ENCODE measurements around the gene ATP10D. TPM values are rescaled to one million over a fixed set of nuclear protein-coding genes. Genes with fewer than 3 reads are reported as not detected.
A peak's percentile ranks its signal among the peaks of the same experiment; 100 is the strongest.
"Not testable (repeated sequence)": the region's sequence is repeated elsewhere in the genome, so short reads cannot be mapped to it uniquely, and the experiment has no call there.

ATP10D gene
- total RNA-seq, 8 experiments from 2014 or later, result 1.7 to 26.6 (median 10.3) TPM

DNA sequence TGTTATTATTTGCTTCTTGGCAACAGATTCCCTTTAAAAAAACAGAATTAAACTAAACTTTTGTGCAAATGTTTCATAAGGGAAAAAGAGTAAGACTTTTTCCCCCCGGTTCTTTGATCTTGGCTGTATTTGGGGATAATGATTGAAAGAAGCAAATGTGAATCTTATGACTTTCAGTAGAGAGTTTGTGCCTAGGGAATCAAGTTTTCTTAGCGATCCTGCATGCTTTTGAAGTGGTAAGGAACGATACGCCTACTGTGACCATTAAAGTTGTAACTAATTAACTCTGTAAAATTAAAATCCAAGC, 9.0 kb downstream of the ATP10D start:
- Histone ChIP-seq H3K4me3 (no peak overlapping the region), H3K4me1 (replicated peaks in 1 of 2) (no peaks in the 10 kb centered on the region), H3K27ac (no peak overlapping the region)
- WGBS, 10 experiments, result 0 to 96% (median 54%) methylated on average over 1 to 4 of the region's 4 CpGs
- in situ Hi-C loops (cut with MboI; ENCODE audit: low pct_unique_long_range_greater_than_20kb in 2 of 9, low sequenced_read_pairs in 9 of 9, unreplicated experiment in 9 of 9), result no loop called here
- no peak for ATAC-seq (replicated peaks in 6 of 8)

- Histone ChIP-seq H3K4me3 (no peak overlapping the region), H3K27ac (no peak overlapping the region), H3K4me1 (replicated peaks in 1 of 2) (no peaks in the 10 kb centered on the region)
- ATAC-seq (replicated peaks in 6 of 8), result no peak
- in situ Hi-C loops (cut with MboI; ENCODE audit: low pct_unique_long_range_greater_than_20kb in 2 of 9, low sequenced_read_pairs in 9 of 9, unreplicated experiment in 9 of 9), result no loop called here
- WGBS, 10 experiments, result 78 to 100% (median 90%) methylated on average over 1 to 6 of the region's 6 CpGs
Observed at GRCh38 chr4:47498899-47499298, 13.8 kb downstream of the ATP10D start.

DNA sequence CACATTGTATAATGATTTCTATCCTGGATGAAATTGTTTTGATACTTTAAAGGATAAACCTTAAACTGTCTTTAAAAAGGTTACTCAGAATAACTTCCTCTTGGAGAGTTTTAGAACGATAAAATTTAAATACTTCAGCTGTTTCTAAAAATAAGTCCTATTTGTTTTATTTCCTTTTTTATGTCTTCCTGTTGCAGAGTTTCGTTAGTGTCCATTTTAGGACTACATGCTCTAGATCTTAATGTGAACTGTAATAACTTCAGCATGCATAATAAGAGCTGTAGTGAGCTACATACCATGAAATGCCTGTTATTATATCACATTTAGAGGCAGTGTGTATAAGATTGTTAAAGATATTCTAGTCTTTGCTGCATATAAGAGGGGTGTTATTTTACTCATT, 14.6 kb downstream of the ATP10D start:
- H3K4me3 ChIP-seq, result no peak overlapping the region
- peak in 1 of 8 experiments; percentile 29 for ATAC-seq (replicated peaks in 6 of 8)
- in situ Hi-C loops (cut with MboI; ENCODE audit: low pct_unique_long_range_greater_than_20kb in 2 of 9, low sequenced_read_pairs in 9 of 9, unreplicated experiment in 9 of 9), result no loop called here
- no peaks in the 10 kb centered on the region for H3K4me1 ChIP-seq (replicated peaks in 1 of 2)
- no peak overlapping the region for H3K27ac ChIP-seq
- 14 to 100% (median 89%) methylated on average over 1 to 2 of the region's 2 CpGs for WGBS, 10 experiments

DNA sequence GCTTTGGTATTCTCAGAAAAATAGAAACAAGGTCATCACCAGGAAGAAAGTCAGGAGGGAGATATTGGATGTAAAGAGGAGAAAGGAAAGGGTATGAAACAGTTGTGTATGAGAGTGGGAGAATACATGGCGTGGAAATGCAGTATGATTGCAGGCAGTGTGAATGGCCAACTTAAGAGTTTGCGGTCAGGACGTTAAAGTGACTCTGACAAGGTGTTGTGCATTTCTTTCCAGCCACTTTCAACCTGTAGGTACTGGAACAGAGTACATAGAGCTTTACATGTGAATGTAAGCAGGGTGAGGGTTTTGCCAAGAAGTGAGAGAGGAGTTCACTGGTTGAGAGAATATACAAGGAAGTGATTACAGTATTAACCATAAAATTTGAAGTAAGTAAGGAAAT, 15.7 kb downstream of the ATP10D start:
- 0 to 90% (median 47%) methylated on average over 1 to 3 of the region's 3 CpGs; no CpG with 5 or more reads in 2 of the 10 experiments for WGBS, 10 experiments
- ATAC-seq (replicated peaks in 6 of 8), result no peak
- in situ Hi-C loops (cut with MboI; ENCODE audit: low pct_unique_long_range_greater_than_20kb in 2 of 9, low sequenced_read_pairs in 9 of 9, unreplicated experiment in 9 of 9), result no loop called here

DNA sequence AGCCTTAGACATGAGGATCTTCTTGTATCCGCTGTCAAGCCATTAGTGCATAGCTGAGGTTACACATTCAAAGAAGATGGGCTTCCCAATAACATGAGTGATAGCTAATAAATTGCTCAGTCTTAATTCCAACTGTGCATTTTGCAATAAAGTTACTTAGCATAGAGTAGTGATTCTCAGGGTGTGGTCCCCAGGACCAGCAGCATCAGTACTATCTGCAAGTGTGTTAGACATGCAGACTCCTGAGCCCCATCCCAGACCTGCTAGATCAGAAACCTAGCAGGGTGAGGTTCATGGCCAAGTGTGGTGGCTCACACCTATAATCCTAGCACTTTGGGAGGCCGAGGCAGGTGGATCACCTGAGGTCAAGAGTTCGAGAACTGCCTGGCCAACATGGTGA, 20.1 kb downstream of the ATP10D start:
- Histone ChIP-seq H3K27ac (no peak overlapping the region), H3K4me1 (replicated peaks in 1 of 2) (peaks cover 2 to 4% of the 10 kb centered on the region in 2 donors), H3K4me3 (no peak overlapping the region)
- WGBS, 10 experiments, result 60 to 100% (median 80%) methylated on average over 1 to 3 of the region's 3 CpGs; no CpG with 5 or more reads in 2 of the 10 experiments
- peak in 3 of 8 experiments; percentile 53 to 85 (median 83) for ATAC-seq (replicated peaks in 6 of 8)
- in situ Hi-C loops (cut with MboI; ENCODE audit: low pct_unique_long_range_greater_than_20kb in 2 of 9, low sequenced_read_pairs in 9 of 9, unreplicated experiment in 9 of 9), result no loop called here

More for the DNA sequence above, 15.7 kb downstream of the ATP10D start:
- no peak overlapping the region for H3K4me3 ChIP-seq
- no peaks in the 10 kb centered on the region for H3K4me1 ChIP-seq (replicated peaks in 1 of 2)
- no peak overlapping the region for H3K27ac ChIP-seq

DNA sequence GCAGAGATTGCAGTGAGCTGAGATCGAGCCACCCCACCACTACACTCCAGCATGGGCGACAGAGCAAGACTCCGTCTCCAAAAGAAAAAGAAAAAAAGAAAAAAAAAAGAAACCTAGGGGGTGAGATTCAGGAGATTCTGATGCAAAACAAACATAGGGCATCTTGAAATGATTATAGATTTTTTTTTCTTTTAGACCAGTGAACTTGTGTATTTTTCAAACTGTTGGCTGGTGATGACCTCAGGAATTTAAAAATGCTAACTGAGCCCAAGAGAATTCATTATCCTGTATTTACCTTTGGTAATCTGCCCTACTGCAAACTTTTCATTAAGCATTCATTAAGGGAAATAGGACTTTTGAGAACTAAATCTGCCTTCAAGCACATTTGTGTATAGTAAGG, 20.6 kb downstream of the ATP10D start:
- peak in 1 of 8 experiments; percentile 53 for ATAC-seq (replicated peaks in 6 of 8)
- 33 to 100% (median 85%) methylated on average over 2 to 3 of the region's 3 CpGs; no CpG with 5 or more reads in 3 of the 10 experiments for WGBS, 10 experiments

GRCh38 chr4:47510506-47511143, 25.6 kb downstream of the ATP10D start:
- 0 to 86% (median 42%) methylated on average over 1 to 2 of the region's 2 CpGs; no CpG with 5 or more reads in 3 of the 10 experiments for WGBS, 10 experiments

More for the DNA sequence above, 20.6 kb downstream of the ATP10D start:
- H3K4me1 ChIP-seq (replicated peaks in 1 of 2), result peaks cover 3 to 6% of the 10 kb centered on the region in 2 donors
- no peak overlapping the region for H3K4me3 ChIP-seq
- H3K27ac ChIP-seq, result no peak overlapping the region
- in situ Hi-C loops (cut with MboI; ENCODE audit: low pct_unique_long_range_greater_than_20kb in 2 of 9, low sequenced_read_pairs in 9 of 9, unreplicated experiment in 9 of 9), result no loop called here

GRCh38 chr4:47513461-47513860, 28.4 kb downstream of the ATP10D start:
- Histone ChIP-seq H3K4me3 (no peak overlapping the region), H3K4me1 (replicated peaks in 1 of 2) (peaks cover 3 to 6% of the 10 kb centered on the region in 2 donors), H3K27ac (no peak overlapping the region)
- peak in 3 of 8 experiments; percentile 64 to 70 (median 67) for ATAC-seq (replicated peaks in 6 of 8)
- in situ Hi-C loops (cut with MboI; ENCODE audit: low pct_unique_long_range_greater_than_20kb in 2 of 9, low sequenced_read_pairs in 9 of 9, unreplicated experiment in 9 of 9), result no loop called here
- 11 to 89% (median 57%) methylated on average over 1 of the region's 1 CpG; no CpG with 5 or more reads in 3 of the 10 experiments for WGBS, 10 experiments

More at GRCh38 chr4:47510506-47511143, 25.6 kb downstream of the ATP10D start:
- Histone ChIP-seq H3K4me3 (no peak overlapping the region), H3K27ac (no peak overlapping the region), H3K4me1 (replicated peaks in 1 of 2) (peaks cover 3 to 6% of the 10 kb centered on the region in 2 donors)
- in situ Hi-C loops (cut with MboI; ENCODE audit: low pct_unique_long_range_greater_than_20kb in 2 of 9, low sequenced_read_pairs in 9 of 9, unreplicated experiment in 9 of 9), result no loop called here
- peak in 3 of 8 experiments; percentile 16 to 48 (median 40) for ATAC-seq (replicated peaks in 6 of 8)

DNA sequence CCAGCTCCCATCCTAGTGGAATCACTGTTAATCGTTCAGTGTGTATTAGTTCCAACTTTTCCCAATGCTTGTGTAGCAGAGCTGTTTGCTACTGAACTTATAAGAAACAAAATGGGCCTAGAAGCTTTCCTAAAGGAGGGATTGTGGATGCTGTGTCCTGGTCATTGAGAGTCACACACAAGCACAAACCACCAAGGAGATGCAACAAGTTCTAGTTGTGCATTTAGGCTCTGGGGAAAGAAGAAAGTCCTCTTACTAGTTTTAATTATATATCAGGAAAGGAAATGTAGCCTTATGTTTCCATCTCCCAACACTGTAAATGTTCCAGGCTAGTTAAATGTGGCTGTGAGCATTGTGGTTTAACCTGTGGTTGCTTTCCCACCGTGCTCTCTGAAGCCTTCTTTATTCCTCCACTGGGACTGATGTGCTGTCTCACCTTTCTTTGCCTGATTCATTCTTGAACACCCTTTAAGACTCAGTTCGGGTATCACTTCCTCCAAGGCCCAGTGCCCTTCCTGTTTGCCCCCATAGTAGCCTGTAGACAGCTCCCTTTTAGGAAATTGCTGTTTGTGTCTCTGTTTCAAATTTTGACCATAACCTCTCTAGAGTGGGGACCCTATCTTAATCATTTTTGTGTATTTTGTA, 34.3 kb downstream of the ATP10D start:
- WGBS, 10 experiments, result 48 to 100% (median 76%) methylated on average over 1 to 3 of the region's 3 CpGs; no CpG with 5 or more reads in 2 of the 10 experiments
- Histone ChIP-seq H3K27ac (no peak overlapping the region), H3K4me3 (no peak overlapping the region), H3K4me1 (replicated peaks in 1 of 2) (no peaks in the 10 kb centered on the region)
- no peak for ATAC-seq (replicated peaks in 6 of 8)
- in situ Hi-C loops (cut with MboI; ENCODE audit: low pct_unique_long_range_greater_than_20kb in 2 of 9, low sequenced_read_pairs in 9 of 9, unreplicated experiment in 9 of 9), result no loop called here

DNA sequence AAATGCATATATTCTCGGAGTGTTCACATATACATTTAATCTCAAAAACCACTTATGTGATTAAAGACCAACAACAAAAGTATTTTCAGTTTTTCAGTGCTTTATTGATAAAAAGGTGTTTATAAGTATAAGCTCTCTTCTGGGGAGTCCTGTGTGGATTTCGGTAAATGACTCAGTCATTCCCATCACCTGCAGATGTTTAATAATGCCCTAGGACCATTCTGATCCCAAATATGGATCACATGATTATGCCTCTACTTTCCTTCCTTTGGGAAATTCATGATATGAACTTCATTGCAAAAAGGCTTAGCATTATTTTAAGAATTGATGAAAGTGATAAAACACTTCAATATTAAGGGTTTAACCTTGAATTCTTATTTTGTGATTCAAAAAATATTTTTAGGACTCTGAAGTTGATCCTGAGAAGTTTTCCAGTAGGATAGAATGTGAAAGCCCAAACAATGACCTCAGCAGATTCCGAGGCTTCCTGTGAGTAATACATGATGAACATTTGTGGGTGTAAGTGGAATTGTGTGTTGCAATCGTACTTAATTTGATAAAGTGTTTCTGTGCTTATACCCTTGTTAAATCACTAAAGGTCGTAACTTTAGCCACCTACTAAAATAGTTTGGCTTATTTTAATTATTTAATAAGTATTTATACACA, 40.2 kb downstream of the ATP10D start:
- Histone ChIP-seq H3K4me3 (no peak overlapping the region), H3K27ac (no peak overlapping the region), H3K4me1 (replicated peaks in 1 of 2) (no peaks in the 10 kb centered on the region)
- in situ Hi-C loops (cut with MboI; ENCODE audit: low pct_unique_long_range_greater_than_20kb in 2 of 9, low sequenced_read_pairs in 9 of 9, unreplicated experiment in 9 of 9), result no loop called here
- peak in 2 of 8 experiments; percentile 91 to 94 for ATAC-seq (replicated peaks in 6 of 8)
- 18 to 100% (median 90%) methylated on average over 2 to 5 of the region's 5 CpGs; no CpG with 5 or more reads in 1 of the 10 experiments for WGBS, 10 experiments

- ATAC-seq (replicated peaks in 6 of 8), result no peak
- Histone ChIP-seq H3K4me1 (replicated peaks in 1 of 2) (no peaks in the 10 kb centered on the region), H3K4me3 (no peak overlapping the region), H3K27ac (no peak overlapping the region)
- in situ Hi-C loops (cut with MboI; ENCODE audit: low pct_unique_long_range_greater_than_20kb in 2 of 9, low sequenced_read_pairs in 9 of 9, unreplicated experiment in 9 of 9), result no loop called here
Observed at GRCh38 chr4:47526281-47526680, 41.2 kb downstream of the ATP10D start.

GRCh38 chr4:47528646-47529045, 43.6 kb downstream of the ATP10D start:
- in situ Hi-C loops (cut with MboI; ENCODE audit: low pct_unique_long_range_greater_than_20kb in 2 of 9, low sequenced_read_pairs in 9 of 9, unreplicated experiment in 9 of 9); ATAC-seq (replicated peaks in 6 of 8); H3K4me1 ChIP-seq (replicated peaks in 1 of 2); H3K27ac ChIP-seq; H3K4me3 ChIP-seq: not testable (repeated sequence)
- WGBS, 10 experiments, result 0 to 100% (median 47%) methylated on average over 1 to 3 of the region's 3 CpGs; no CpG with 5 or more reads in 2 of the 10 experiments

DNA sequence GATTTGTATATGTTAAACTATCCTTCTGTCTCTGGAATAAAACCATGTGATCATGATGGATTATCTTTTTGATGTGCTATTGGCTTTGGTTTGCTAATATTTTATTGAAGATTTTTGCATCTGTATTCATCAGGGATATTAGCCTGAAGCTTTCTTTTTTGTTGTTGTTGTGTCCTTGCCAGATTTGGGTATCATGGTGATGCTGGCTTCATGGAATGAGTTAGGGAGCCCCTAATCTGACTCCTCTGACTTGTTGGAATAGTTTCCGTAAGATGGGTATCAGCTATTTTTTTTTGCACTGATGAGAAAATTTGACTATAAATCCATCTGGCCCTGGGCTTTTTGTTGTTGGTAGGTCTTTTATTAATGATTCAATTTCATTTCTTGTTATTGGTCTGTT, 45.7 kb downstream of the ATP10D start:
- 80 to 100% (median 100%) methylated on average over 1 of the region's 1 CpG; no CpG with 5 or more reads in 3 of the 10 experiments for WGBS, 10 experiments
- no peaks in the 10 kb centered on the region for H3K4me1 ChIP-seq (replicated peaks in 1 of 2)
- no peak for ATAC-seq (replicated peaks in 6 of 8)
- in situ Hi-C loops (cut with MboI; ENCODE audit: low pct_unique_long_range_greater_than_20kb in 2 of 9, low sequenced_read_pairs in 9 of 9, unreplicated experiment in 9 of 9), result no loop called here
- H3K4me3 ChIP-seq, result no peak overlapping the region
- no peak overlapping the region for H3K27ac ChIP-seq

Data from motor neuron (in vitro differentiated cells).